Hepatocyte (in vitro differentiated cells): ENCODE data around the gene MBD5. TPM values are rescaled to one million over a fixed set of nuclear protein-coding genes. Genes with fewer than 3 reads are reported as not detected.

Experiments
- DNase-seq: peaks from one replicate; pipeline ENCODE4 v3.0.0-alpha.2; 2016; ENCODE audit warnings: low spot score
- H2AFZ ChIP-seq: fragments of 200-600 bp; sonication (generic); 2 replicates; pipeline ENCODE4 v1.6.0; 2016; ENCODE audit warnings: antibody characterized with exemption, mild to moderate bottlenecking
- H3K27ac ChIP-seq: fragments of 200-600 bp; sonication (generic); 2 replicates; pipeline ENCODE4 v1.5.1; 2016; ENCODE audit warnings: mild to moderate bottlenecking
- H3K27me3 ChIP-seq: fragments of 200-600 bp; sonication (generic); 2 replicates; pipeline ENCODE4 v1.6.1; 2016
- H3K36me3 ChIP-seq: fragments of 200-600 bp; sonication (generic); replicated peaks from 2 replicates; pipeline ENCODE4 v1.5.1; 2016; ENCODE audit warnings: low read depth; ENCODE audit not compliant: insufficient read depth
- H3K4me1 ChIP-seq: fragments of 200-600 bp; sonication (generic); 2 replicates; pipeline ENCODE4 v1.5.1; 2016; ENCODE audit warnings: mild to moderate bottlenecking, moderate library complexity; ENCODE audit not compliant: insufficient read depth
- H3K4me2 ChIP-seq: fragments of 200-600 bp; sonication (generic); 2 replicates; pipeline ENCODE4 v1.6.0; 2016
- H3K4me3 ChIP-seq: fragments of 200-600 bp; sonication (generic); 2 replicates; pipeline ENCODE4 v1.5.1; 2016; ENCODE audit warnings: mild to moderate bottlenecking
- H3K79me2 ChIP-seq: fragments of 200-600 bp; sonication (generic); 2 replicates; pipeline ENCODE4 v1.6.0; 2017; ENCODE audit warnings: mild to moderate bottlenecking
- H3K9me2 ChIP-seq: fragments of 200-600 bp; sonication (generic); replicated peaks from 2 replicates; pipeline ENCODE4 v1.6.0; 2017; ENCODE audit warnings: mild to moderate bottlenecking; ENCODE audit not compliant: insufficient read depth
- H3K9me3 ChIP-seq: fragments of 200-600 bp; sonication (generic); 2 replicates; pipeline ENCODE4 v1.5.1; 2016; ENCODE audit warnings: low read depth, mild to moderate bottlenecking
- H4K20me1 ChIP-seq: fragments of 200-600 bp; sonication (generic); 2 replicates; pipeline ENCODE4 v1.6.0; 2016; ENCODE audit warnings: mild to moderate bottlenecking; ENCODE audit not compliant: insufficient read depth, poor library complexity, severe bottlenecking
- EZH2 ChIP-seq: fragments of 200-600 bp; sonication (generic); IDR thresholded peaks from 2 replicates; pipeline ENCODE4 v1.6.1; 2016; ENCODE audit warnings: antibody characterized with exemption, mild to moderate bottlenecking, borderline replicate concordance
- EZH2phosphoT487 ChIP-seq: fragments of 200-600 bp; sonication (generic); IDR thresholded peaks from one replicate; pipeline ENCODE4 v1.6.1; 2018; ENCODE audit warnings: antibody characterized with exemption, mild to moderate bottlenecking, low read depth, moderate library complexity; ENCODE audit not compliant: unreplicated experiment, severe bottlenecking
- WGBS: methylation state at CpG from one replicate; pipeline ENCODE4 v1.1.6; 2016; ENCODE audit warnings: low lambda C conversion rate; ENCODE audit errors: missing lambda C conversion rate; 5-methylcytosine and 5-hydroxymethylcytosine counted together
- polyA plus RNA-seq: library from polyadenylated mRNA; unstranded; fragments of >200 nt; fragmentation: Nextera tagmentation; extraction: Ambion mirVana; gene quantifications from 2 replicates; pipeline ENCODE4 v1.2.1, GENCODE V29; 2016
- total RNA-seq: library from RNA; depleted of rRNA; stranded (reverse); fragments of >200 nt; gene quantifications from 2 replicates; pipeline ENCODE4 v1.2.3, GENCODE V29; 2014
- TF ChIP-seq, protein P1 (sequence below): fragments of 200-600 bp; sonication (generic); IDR thresholded peaks from 2 replicates; pipeline ENCODE4 v1.5.1; 2016; ENCODE audit warnings: antibody characterized with exemption, mild to moderate bottlenecking; ENCODE audit not compliant: poor library complexity

MBD5 gene
- total and polyA plus RNA-seq, 2 experiments from 2014 or later, result 20.9 to 36.2 TPM

- Histone ChIP-seq H3K27ac (peak overlapping the region; percentile 94), H3K4me2 (peak overlapping the region; percentile 86), H2AFZ (peak overlapping the region; percentile 56), H4K20me1 (peaks cover 26% of the 10 kb centered on the region), H3K36me3 (no peaks in the 10 kb centered on the region), H3K4me3 (peak overlapping the region; percentile 48), H3K79me2 (peaks cover 86% of the 10 kb centered on the region), H3K27me3 (no peaks in the 10 kb centered on the region), H3K9me2 (no peaks in the 10 kb centered on the region), H3K9me3 (no peaks in the 10 kb centered on the region), H3K4me1 (peaks cover 23% of the 10 kb centered on the region)
- TF ChIP-seq, protein P1, sequence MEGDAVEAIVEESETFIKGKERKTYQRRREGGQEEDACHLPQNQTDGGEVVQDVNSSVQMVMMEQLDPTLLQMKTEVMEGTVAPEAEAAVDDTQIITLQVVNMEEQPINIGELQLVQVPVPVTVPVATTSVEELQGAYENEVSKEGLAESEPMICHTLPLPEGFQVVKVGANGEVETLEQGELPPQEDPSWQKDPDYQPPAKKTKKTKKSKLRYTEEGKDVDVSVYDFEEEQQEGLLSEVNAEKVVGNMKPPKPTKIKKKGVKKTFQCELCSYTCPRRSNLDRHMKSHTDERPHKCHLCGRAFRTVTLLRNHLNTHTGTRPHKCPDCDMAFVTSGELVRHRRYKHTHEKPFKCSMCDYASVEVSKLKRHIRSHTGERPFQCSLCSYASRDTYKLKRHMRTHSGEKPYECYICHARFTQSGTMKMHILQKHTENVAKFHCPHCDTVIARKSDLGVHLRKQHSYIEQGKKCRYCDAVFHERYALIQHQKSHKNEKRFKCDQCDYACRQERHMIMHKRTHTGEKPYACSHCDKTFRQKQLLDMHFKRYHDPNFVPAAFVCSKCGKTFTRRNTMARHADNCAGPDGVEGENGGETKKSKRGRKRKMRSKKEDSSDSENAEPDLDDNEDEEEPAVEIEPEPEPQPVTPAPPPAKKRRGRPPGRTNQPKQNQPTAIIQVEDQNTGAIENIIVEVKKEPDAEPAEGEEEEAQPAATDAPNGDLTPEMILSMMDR, result no peak
- TF ChIP-seq EZH2phosphoT487 (no peak), EZH2 (no peak)
- no peak for DNase-seq
- 22% methylated on average over 1 of the region's 1 CpG for WGBS
These were observed 1.5 kb downstream of the MBD5 start for GRCh38 chr2:148022351-148022750.

GRCh38 chr2:148022882-148023281 is 2.0 kb downstream of the MBD5 start:
- no peak overlapping the region for H2AFZ ChIP-seq
- H3K27me3 ChIP-seq, result no peaks in the 10 kb centered on the region
- TF ChIP-seq EZH2, result no peak
- TF ChIP-seq, protein P1, result no peak
- TF ChIP-seq EZH2phosphoT487, result no peak
- H3K36me3 ChIP-seq, result no peaks in the 10 kb centered on the region
- H3K4me2 ChIP-seq, result peak overlapping the region; percentile 86
- WGBS, result 70% methylated on average over 2 of the region's 2 CpGs
- no peaks in the 10 kb centered on the region for H3K9me2 ChIP-seq
- peaks cover 21% of the 10 kb centered on the region for H4K20me1 ChIP-seq
- peak overlapping the region; percentile 48 for H3K4me3 ChIP-seq
- no peaks in the 10 kb centered on the region for H3K9me3 ChIP-seq
- H3K79me2 ChIP-seq, result peaks cover 85% of the 10 kb centered on the region
- H3K4me1 ChIP-seq, result peaks cover 23% of the 10 kb centered on the region
- no peak overlapping the region for H3K27ac ChIP-seq
- DNase-seq, result no peak

DNA sequence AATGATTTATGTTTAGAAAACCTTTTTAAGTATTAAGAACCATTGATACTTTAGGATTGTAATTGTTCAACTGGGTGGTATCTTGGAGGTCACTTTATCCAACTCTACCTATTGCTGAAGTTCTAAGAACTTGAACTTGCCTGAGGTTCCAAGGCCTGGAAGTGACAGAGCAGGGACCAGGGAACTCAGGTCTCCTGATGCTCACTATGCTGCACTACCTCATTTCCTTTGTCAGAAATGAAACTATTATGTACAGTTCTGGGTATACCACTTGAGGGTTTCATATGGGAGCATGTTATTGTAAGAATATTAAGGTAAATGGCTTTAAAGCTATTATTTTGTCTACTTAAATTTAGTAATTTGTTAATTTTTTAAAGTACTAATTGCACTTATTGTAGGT is 3.0 kb downstream of the MBD5 start:
- Histone ChIP-seq H4K20me1 (peaks cover 11% of the 10 kb centered on the region), H3K36me3 (no peaks in the 10 kb centered on the region), H3K4me2 (peak overlapping the region; percentile 86), H3K79me2 (peaks cover 80% of the 10 kb centered on the region), H3K9me2 (no peaks in the 10 kb centered on the region), H2AFZ (no peak overlapping the region), H3K4me1 (peaks cover 21% of the 10 kb centered on the region), H3K9me3 (no peaks in the 10 kb centered on the region), H3K4me3 (no peak overlapping the region), H3K27me3 (no peaks in the 10 kb centered on the region), H3K27ac (no peak overlapping the region)
- TF ChIP-seq EZH2phosphoT487 (no peak), EZH2 (no peak)
- TF ChIP-seq, protein P1, result no peak
- no peak for DNase-seq

DNA sequence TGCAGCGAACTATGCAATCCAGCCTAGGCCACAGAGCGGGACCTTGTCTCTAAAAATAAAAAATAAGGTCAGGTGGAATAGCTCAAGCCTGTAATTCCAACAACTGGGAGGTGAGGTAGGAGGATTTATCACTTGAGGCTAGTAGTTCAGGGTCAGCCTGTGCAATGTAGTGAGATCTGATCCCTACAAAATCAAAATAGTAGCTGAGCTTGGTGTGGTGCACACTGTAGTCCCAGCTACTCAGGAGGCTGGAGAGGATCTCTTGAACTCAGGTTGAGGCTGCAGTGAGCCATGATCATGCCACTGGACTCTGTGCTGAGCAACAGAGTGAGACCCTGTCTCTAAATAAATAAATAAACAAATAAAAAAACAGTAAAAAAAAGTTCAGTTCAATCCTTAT is 5.7 kb downstream of the MBD5 start:
- H3K4me2 ChIP-seq, result no peak overlapping the region
- no peaks in the 10 kb centered on the region for H3K9me3 ChIP-seq
- no peaks in the 10 kb centered on the region for H3K9me2 ChIP-seq
- H3K27ac ChIP-seq, result no peak overlapping the region
- H3K4me3 ChIP-seq, result no peak overlapping the region
- TF ChIP-seq, protein P1, result no peak
- TF ChIP-seq EZH2phosphoT487 (no peak), EZH2 (no peak)
- no peak for DNase-seq
- 97% methylated on average over 2 of the region's 2 CpGs for WGBS
- H3K27me3 ChIP-seq, result no peaks in the 10 kb centered on the region
- peaks cover 9% of the 10 kb centered on the region for H4K20me1 ChIP-seq
- no peaks in the 10 kb centered on the region for H3K36me3 ChIP-seq
- peaks cover 14% of the 10 kb centered on the region for H3K4me1 ChIP-seq
- H2AFZ ChIP-seq, result no peak overlapping the region
- H3K79me2 ChIP-seq, result peaks cover 87% of the 10 kb centered on the region
